ENCODE results near the gene FOXL3.
A peak's percentile ranks its signal among the peaks of the same experiment; 100 is the strongest.

FOXL3 gene

GRCh38 chr7:302054-302992 lies 12.4 kb downstream of the FOXL3 start:
- no peak for DNase-seq (ENCODE audit: low read depth)

DNA sequence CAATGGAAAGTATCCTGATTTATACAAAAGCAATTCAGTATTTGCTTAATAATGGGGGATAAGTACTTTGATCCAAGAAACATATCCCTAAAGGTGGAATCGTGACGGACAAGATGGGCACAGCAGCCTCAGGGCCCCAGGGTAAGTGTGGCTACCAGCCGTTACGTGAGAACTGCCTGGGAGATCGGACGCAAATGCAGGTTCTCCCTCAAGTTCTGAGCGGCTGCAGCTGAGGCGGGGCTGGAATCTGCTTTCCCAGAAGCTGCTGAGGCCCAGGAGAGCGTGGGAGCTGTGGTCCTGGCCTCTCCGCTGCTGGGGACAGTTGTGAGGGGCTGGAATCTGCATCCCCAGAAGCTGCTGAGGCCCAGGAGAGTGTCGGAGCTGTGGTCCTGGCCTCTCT lies 13.5 kb downstream of the FOXL3 start:
- DNase-seq (ENCODE audit: low read depth) = no peak

- DNase-seq (ENCODE audit: low read depth) = no peak
Observed at GRCh38 chr7:303884-304573, 14.1 kb downstream of the FOXL3 start.

DNA sequence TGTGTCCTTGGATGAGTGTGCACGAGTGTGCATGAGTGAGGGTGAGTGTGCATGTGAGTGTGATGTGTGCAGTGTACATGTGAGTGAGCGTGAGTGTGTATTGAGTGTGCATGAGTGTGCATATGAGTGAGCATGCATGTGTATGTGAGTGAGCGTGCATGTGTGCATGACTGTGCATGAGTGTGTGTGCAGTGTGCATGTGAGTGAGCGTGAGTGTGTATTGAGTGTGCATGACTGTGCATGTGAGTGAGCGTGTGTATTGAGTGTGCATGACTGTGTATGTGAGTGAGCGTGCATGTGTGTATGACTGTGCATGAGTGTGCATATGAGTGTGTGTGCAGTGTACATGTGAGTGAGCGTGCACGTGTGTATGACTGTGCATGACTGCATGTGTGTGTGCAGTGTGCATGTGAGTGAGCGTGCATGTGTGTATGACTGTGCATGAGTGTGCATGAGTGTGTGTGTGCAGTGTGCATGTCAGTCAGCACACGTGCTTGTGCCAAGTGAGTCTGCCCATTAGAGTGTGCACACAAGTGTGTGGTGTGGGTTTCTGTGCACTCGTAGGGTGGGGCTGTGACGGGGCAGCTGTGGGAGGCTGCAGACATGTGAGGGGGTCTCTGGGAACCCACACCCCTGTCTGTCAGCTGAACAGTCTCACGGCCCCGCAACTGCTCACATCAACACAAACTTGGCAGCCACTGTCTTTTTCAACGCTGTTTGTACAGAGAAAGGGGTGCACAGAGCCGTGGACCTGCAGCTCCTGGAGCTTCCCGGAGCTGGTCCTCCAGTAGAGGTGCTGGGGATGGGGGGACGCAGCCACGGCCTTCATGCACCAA lies 14.8 kb downstream of the FOXL3 start:
- DNase-seq (ENCODE audit: low read depth) = no peak

GRCh38 chr7:305410-306151 lies 15.6 kb downstream of the FOXL3 start:
- DNase-seq (ENCODE audit: low read depth) = no peak

- no peak for DNase-seq (ENCODE audit: low read depth)
Observed at GRCh38 chr7:307970-308369, 18.0 kb downstream of the FOXL3 start.

DNA sequence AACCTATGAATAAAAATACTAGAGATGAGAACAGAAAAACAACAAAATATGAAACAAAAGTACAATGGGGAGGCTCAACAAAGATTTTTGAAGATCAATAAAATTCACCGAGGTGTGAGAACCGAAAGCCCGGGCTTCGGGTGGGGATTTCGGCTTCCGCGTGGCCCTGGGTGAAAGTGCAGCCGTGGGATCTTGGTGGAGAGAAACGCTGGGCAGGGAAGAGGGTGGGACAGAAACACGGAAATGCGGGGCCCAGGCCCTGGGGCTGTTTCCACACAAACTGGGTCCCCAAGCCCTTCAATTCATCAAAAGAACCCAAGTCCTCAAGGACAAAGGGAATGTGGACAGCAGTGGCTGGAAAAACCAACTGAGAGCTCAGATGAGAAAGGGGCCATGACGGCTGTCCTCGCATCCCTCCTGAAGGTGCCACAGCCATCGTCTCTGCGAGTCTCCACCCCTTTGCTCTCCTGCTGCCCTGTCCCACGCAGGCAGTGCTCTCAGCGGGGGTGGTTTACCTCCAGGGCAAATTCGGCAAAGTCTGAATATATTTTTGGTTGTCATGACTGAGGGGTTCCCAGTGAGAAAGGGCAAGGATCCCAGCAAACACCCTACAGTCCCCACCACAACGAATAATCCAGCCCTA lies 19.7 kb downstream of the FOXL3 start:
- no peak for DNase-seq (ENCODE audit: low read depth)

DNA sequence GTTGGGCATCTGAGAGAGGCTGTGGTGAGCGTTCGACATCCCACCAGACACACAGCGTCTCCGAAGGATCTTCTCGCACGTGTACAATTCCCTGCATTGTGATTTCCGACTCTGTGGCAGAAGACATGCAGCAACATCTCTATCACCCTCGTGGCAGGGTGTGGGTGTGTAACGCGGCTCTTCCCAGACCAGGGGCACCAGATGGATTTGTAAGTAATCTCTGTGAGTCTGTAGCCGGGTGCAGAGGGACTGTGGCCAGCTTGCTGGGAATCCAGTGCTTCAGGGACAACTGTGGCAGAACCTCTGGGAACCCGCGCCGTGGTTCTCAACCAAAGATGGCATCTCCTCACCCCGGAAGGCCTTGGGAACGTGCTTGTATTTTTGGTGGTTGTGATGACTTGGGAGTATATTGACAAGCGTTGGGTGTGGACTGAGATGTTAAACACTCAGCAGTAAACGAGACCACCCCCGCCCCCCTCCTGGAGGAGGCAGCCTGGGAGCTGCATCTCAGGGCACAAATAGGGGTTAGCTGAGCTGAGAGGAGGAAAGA lies 21.2 kb downstream of the FOXL3 start:
- no peak for DNase-seq (ENCODE audit: low read depth)

- DNase-seq (ENCODE audit: low read depth) = no peak
Observed at GRCh38 chr7:311796-312195, 21.8 kb downstream of the FOXL3 start.

GRCh38 chr7:312424-312823 lies 22.5 kb downstream of the FOXL3 start:
- no peak for DNase-seq (ENCODE audit: low read depth)

DNA sequence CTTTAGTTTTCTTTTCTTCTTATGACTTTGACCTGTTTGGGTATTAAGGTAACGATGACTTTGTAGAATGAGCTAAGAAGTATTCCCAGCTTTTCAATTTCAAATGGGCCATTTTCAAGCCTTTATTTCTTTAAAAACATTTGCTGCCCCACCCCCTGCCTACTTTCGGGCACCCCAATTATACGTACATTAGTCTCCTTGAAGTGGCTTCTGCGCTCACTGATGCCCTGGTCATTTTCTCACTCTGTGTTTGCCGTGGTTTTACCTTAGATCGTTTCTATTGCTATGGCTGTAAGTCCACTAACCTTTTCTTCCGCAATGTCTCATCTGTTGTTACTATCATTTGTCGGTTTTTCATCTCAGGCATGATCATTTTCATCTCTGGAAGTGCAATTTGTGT lies 24.9 kb downstream of the FOXL3 start:
- DNase-seq (ENCODE audit: low read depth) = no peak

GRCh38 chr7:315516-316265 lies 25.7 kb downstream of the FOXL3 start:
- no peak for DNase-seq (ENCODE audit: low read depth)

DNA sequence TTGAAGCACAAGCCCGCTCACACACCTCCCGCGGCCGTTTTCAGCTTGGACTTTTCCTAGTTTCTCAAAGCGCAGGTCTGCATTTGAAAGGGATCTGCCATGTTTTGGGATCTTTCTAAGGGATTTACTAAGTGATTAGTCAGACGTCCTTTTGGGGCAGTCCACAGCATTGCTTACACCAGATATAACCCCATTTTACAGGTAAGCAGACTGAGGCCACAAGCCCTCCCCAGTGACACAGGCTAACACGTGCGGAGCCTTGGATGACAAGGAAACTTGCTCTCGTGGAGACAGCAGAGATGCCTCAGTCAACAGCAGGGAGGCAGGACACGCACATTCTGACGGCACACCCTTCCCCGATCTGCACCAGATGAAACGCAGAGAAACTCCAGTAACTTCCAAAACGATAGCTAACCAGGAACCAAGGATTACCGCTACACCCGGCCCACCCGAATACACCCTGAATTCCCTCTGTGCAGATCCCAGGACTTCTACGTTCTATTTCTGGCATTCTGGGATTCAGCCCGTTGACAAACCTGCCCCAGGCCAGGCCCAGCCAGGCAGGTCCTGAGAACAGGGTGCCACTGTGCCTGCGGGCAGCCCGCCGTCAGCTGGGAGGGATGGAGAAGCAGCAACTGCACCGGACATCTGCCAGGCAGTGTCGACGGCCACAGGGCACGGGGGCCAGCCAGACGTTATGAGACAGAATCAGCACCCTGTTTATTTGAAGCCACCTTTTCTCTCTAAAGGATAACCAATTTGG lies 27.9 kb downstream of the FOXL3 start:
- no peak for DNase-seq (ENCODE audit: low read depth)

DNA sequence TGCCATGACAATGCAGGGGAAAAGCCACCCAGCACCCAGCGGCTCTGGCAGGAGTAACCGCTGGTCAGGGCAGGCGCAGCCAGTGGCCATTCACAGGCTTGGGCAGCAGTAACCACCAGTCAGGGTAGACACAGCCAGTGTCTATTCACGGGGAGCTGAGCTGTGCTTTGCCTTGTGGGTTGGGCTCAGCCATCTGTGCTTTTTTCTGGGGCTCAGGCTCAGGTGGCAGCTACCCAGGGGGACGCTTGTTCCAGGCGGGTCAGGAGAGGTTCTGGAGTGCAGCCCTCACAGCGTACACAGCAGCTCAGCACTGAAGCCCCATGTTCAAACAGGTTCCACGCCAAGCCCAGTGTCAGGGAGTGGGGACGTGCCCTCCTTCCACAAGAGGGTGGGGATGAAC lies 28.5 kb downstream of the FOXL3 start:
- DNase-seq (ENCODE audit: low read depth) = no peak

DNA sequence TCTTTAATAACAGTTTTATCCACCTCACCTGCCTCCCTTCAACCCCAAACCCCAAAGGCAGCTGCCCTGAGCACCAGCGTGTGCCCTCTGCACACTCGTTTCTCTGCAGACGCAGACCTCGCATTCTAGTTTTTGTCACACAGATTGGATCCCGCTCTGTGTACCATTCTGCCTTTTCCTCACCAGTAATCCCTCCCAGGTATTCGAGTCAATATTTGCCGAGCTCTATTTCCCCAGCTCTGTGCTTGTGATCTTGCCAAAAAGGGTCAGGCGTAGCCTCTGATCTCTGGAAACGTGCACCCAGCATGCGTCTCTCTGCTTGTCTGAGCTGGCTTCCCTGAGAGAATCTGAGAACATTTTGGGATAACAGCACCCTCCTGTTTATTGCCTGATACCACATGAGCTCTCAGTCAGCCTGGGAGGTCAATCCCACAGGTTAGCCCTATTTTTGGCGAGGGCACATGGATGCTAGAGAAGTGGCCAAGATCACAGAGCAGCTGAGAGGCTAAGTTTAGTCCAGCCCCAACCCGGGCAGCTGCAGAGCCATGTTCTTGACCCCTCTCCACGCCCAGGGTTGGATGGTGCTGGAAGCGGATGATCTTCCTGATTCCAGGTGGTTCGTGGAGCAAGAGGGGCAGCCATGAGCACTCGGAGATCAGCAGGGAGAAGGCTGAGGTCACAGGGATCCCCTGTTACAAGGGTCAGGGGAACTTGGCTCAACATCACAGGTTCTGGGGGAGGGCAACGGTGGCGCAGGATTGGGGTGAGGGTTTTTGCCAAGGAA lies 29.1 kb downstream of the FOXL3 start:
- no peak for DNase-seq (ENCODE audit: low read depth)

DNA sequence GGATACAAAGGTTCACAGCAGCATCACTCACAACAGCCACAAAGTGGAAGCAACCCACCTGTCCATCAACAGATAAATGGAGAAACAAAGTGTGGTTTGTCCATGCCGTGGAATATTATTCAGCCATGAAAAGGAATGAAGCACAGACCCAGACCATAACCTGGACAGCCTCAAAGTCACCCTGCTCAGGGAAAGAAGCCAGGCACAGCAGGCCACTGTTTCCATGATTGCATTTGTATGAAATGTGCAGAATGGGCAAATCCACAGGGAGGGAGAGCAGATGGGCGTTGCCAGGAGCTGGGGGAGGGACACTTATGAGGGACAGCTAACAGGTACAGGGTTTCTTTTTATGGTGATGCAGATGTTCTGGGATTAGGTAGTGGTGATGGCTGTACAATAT lies 30.3 kb downstream of the FOXL3 start:
- no peak for DNase-seq (ENCODE audit: low read depth)

DNA sequence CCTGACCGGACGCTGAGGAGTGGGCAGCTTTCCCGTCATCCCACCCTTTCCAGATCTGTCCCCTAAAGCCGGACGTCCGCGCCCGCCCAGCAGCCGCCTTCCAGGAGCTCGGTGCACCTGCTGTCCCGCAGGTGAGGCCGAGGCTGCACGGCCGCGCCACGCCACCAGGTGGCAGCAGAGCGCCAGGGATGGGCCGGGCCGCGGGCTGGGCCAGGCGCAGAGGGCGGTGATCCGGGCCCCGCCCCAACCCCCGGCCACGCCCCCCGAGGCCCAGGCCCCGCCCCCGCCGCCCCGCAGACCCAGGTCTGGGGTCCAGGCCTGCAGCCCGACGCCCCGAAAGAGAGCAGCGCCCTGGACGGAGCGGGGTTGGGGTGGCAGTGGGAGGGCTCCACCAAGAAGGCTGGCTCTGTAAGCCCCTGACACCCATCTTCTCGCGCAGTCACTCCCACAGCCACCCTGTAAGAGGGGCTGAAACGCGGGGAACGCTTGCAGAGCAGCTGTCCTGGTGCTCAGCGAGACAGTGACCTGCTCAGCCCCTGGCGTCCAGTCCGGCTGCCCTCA lies 32.2 kb downstream of the FOXL3 start:
- DNase-seq (ENCODE audit: low read depth) = peak; percentile 49

DNA sequence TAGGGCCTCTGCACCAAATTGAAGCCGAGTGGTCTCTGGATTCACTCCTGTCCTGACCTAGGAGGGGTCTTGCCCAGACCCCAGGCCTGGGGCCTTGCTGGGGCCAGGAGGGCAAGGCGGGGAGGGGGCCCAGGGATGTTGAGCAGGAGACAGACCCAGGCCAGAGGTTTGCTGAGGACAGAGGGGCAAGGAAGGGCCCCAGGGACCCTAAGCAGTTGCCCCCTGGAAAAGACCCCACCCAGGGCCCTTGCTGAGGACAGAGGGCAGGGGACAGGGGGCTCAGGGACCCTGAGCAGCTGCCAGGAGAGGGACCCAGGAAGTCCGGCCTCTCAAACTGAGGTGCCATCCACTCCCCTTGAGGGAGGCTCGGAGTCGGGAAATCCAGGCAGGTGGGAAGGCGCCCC lies 32.7 kb downstream of the FOXL3 start:
- DNase-seq (ENCODE audit: low read depth) = no peak
